NT2/D1 (cell line): ENCODE data around the gene TCHP.

Experiments used
- DNase-seq: peaks from one replicate; pipeline ENCODE4 v3.0.0-alpha.2; 2011; ENCODE audit warnings: low read depth, low spot score
- H3K27me3 ChIP-seq: 2 replicates; pipeline ENCODE4 v1.6.0; 2011; ENCODE audit warnings: mild to moderate bottlenecking; ENCODE audit not compliant: insufficient read length, insufficient read depth
- H3K36me3 ChIP-seq: 2 replicates; pipeline ENCODE4 v1.6.1; 2011; ENCODE audit warnings: mild to moderate bottlenecking, low read length, mixed read lengths; ENCODE audit not compliant: insufficient read depth, insufficient read length
- H3K4me1 ChIP-seq: 2 replicates; pipeline ENCODE4 v1.5.1; 2011; ENCODE audit not compliant: insufficient read depth, insufficient read length
- H3K4me3 ChIP-seq: 2 replicates; pipeline ENCODE4 v1.5.1; 2011; ENCODE audit warnings: low read depth; ENCODE audit not compliant: insufficient read length
- H3K9ac ChIP-seq: 2 replicates; pipeline ENCODE4 v1.6.0; 2011; ENCODE audit warnings: low read depth; ENCODE audit not compliant: insufficient read length
- H3K9me3 ChIP-seq: 2 replicates; pipeline ENCODE4 v1.5.1; 2011; ENCODE audit warnings: mild to moderate bottlenecking, low read length; ENCODE audit not compliant: insufficient read depth
- SUZ12 ChIP-seq: IDR thresholded peaks from 2 replicates; pipeline ENCODE4 v1.6.1; 2011; ENCODE audit not compliant: insufficient read length, insufficient read depth; ENCODE audit errors: extremely low read depth
- YY1 ChIP-seq: IDR thresholded peaks from 2 replicates; pipeline ENCODE4 v1.6.1; 2011; ENCODE audit not compliant: insufficient read length, insufficient read depth
- ZNF274 ChIP-seq: IDR thresholded peaks from 2 replicates; pipeline ENCODE4 v1.6.1; 2011; ENCODE audit warnings: mild to moderate bottlenecking, low read depth, low read length

The TCHP gene

GRCh38 chr12:109863847-109864712, 36.0 kb upstream of the TCHP start:
- H3K4me3 ChIP-seq: no peak overlapping the region
- no peak overlapping the region for H3K9ac ChIP-seq
- DNase-seq: no peak
- peaks cover 10% of the 10 kb centered on the region for H3K36me3 ChIP-seq
- no peaks in the 10 kb centered on the region for H3K9me3 ChIP-seq
- no peaks in the 10 kb centered on the region for H3K27me3 ChIP-seq
- TF ChIP-seq ZNF274 (no peak), YY1 (no peak), SUZ12 (no peak)
- peaks cover 4% of the 10 kb centered on the region for H3K4me1 ChIP-seq

GRCh38 chr12:109864916-109865315, 35.2 kb upstream of the TCHP start:
- H3K27me3 ChIP-seq: no peaks in the 10 kb centered on the region

GRCh38 chr12:109868182-109869051, 31.7 kb upstream of the TCHP start:
- no peak overlapping the region for H3K9ac ChIP-seq
- H3K27me3 ChIP-seq: no peaks in the 10 kb centered on the region
- DNase-seq: no peak
- no peaks in the 10 kb centered on the region for H3K9me3 ChIP-seq
- TF ChIP-seq SUZ12 (no peak), YY1 (no peak), ZNF274 (no peak)
- peaks cover 11% of the 10 kb centered on the region for H3K36me3 ChIP-seq
- H3K4me1 ChIP-seq: peaks cover 11% of the 10 kb centered on the region
- no peak overlapping the region for H3K4me3 ChIP-seq

More at GRCh38 chr12:109864916-109865315, 35.2 kb upstream of the TCHP start:
- TF ChIP-seq YY1 (no peak), ZNF274 (no peak), SUZ12 (no peak)
- no peaks in the 10 kb centered on the region for H3K9me3 ChIP-seq
- DNase-seq: no peak
- no peak overlapping the region for H3K4me3 ChIP-seq
- H3K4me1 ChIP-seq: peaks cover 4% of the 10 kb centered on the region
- H3K36me3 ChIP-seq: peaks cover 10% of the 10 kb centered on the region
- H3K9ac ChIP-seq: no peak overlapping the region

GRCh38 chr12:109870648-109871047, 29.4 kb upstream of the TCHP start:
- no peak overlapping the region for H3K9ac ChIP-seq
- H3K9me3 ChIP-seq: no peaks in the 10 kb centered on the region
- no peak overlapping the region for H3K4me3 ChIP-seq
- no peaks in the 10 kb centered on the region for H3K27me3 ChIP-seq
- H3K36me3 ChIP-seq: peaks cover 11% of the 10 kb centered on the region
- TF ChIP-seq SUZ12 (no peak), YY1 (no peak), ZNF274 (no peak)
- DNase-seq: no peak
- peaks cover 7% of the 10 kb centered on the region for H3K4me1 ChIP-seq

GRCh38 chr12:109871668-109872314, 28.3 kb upstream of the TCHP start:
- no peaks in the 10 kb centered on the region for H3K9me3 ChIP-seq
- H3K27me3 ChIP-seq: no peaks in the 10 kb centered on the region
- no peak for TF ChIP-seq YY1
- TF ChIP-seq ZNF274: no peak
- no peak for TF ChIP-seq SUZ12
- no peak overlapping the region for H3K9ac ChIP-seq
- no peak overlapping the region for H3K4me3 ChIP-seq
- H3K4me1 ChIP-seq: peaks cover 7% of the 10 kb centered on the region
- H3K36me3 ChIP-seq: peaks cover 11% of the 10 kb centered on the region
- no peak for DNase-seq

GRCh38 chr12:109873653-109874052, 26.4 kb upstream of the TCHP start:
- Histone ChIP-seq H3K4me3 (no peak overlapping the region), H3K9me3 (no peaks in the 10 kb centered on the region), H3K4me1 (peaks cover 10% of the 10 kb centered on the region), H3K27me3 (no peaks in the 10 kb centered on the region), H3K9ac (no peak overlapping the region), H3K36me3 (peaks cover 11% of the 10 kb centered on the region)
- no peak for DNase-seq
- TF ChIP-seq YY1 (no peak), ZNF274 (no peak), SUZ12 (no peak)
